HG03469 (cell line): ENCODE measurements around the gene CDC23.
A peak's percentile ranks its signal among the peaks of the same experiment; 100 is the strongest.
"Not testable (repeated sequence)": the region's sequence is repeated elsewhere in the genome, so short reads cannot be mapped to it uniquely, and the experiment has no call there.

Source experiments
- ATAC-seq: cut with Tn5 transposase; IDR thresholded peaks from one replicate; pipeline ENCODE4 v1.9.1; 2021; ENCODE audit warnings: mild to moderate bottlenecking, moderate library complexity, moderate number of reproducible peaks; ENCODE audit not compliant: unreplicated experiment

Gene CDC23

DNA sequence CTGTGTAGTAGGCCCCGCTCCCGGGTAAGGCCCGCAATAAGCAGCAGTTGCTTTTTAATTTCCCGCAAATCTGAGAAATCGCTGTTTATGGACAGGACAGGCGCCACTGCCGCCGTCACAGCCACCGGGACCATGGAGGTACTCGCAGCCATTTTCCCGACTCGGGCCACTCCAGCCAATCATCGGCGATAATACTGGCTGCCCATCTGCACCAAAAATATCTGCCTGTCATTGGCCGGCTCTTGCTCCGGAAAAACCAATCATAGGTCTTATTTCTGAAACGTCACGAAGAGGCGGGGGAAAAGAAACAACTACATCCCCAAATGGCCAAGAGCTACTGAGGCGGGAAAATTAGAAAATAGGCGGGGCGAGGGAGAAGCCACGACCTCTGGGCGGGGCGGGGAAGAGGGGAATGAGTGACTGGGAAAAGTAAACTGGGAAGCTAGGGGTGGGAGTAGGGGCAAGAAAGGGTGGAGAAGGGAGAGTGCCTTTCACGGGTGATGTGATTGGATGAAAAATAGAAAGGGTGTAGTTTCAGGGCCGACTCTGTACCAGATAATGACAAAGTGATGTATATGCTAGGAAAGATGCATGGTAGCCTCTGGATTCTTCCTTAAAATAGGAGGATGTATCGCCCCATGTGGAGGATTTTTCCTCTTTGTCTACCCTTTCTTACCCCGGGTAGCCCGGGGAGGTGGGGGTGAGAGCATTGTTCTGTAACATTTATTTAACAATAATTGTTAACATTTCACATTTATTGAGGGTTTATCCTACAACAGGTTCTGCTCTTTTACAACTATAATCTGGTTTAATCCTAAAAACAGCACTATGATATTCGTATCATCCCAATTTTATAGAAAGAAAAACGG is at the start of gene CDC23:
Gene CDC23, minus strand, starts transcription at position 163 of the 869 bp plus-strand sequence. Its CDS starts 11 bp downstream, at position 152.
- ATAC-seq: peak; percentile 83

GRCh38 chr5:138258704-138259292 is 45.7 kb upstream of the CDC23 start:
- no peak for ATAC-seq

DNA sequence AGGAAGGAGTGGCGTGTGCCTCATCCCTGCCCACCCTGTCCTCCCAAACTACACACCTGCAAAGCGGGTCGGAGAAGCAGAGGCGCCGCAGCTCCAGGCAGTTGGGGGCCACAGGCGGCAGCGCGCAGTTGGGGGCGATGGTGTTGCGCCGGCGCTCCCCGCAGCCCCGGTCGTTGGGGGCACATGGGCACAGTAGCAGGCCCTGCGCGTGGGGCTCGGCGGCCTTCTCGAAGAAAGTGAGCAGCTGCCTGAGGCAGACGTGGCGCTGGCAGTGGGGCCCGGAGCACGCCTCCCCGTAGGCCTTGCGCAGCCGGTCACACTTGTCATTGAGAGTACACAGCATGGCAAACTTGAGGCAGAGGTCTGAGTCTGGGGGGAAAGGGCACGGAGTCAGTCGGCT is 44.5 kb upstream of the CDC23 start:
- ATAC-seq: no peak

GRCh38 chr5:138252944-138253343 is 39.8 kb upstream of the CDC23 start:
- no peak for ATAC-seq

DNA sequence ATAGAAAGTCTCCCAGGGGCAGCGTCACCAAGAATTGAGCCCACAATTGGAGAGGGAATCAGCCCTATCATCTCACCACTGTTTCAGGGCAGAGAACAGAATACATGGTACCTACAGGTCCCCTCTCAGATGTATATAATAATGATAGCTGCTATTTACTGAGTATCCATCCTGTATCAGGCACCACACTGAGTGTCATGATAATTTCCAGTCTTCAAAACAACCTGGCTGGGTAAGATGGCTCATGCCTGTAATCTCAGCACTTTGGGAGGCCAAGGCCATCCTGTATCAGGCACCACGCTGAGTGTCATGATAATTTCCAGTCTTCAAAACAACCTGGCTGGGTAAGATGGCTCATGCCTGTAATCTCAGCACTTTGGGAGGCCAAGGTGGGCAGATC is 34.7 kb upstream of the CDC23 start:
- not testable (repeated sequence) for ATAC-seq

DNA sequence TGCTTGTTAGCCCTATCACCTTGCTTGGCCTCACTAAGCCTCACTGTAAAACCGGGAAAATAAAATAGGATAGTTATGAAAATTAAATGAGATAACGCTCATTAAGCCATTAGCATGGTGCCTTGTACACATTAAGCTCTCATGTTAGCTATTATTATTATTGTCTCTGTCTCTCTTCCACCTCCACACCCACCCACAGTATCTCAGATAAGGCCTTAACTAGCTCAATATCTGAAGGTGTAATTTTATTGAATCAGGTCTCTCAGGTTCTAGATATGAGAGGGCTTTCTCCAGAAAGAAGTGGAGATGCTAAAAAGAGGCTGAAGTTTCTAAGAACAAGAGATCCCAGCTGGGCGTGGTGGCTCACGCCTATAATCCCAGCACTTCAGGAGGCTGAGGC is 33.7 kb upstream of the CDC23 start:
- ATAC-seq: no peak

GRCh38 chr5:138246334-138246733 is 33.2 kb upstream of the CDC23 start:
- no peak for ATAC-seq

- no peak for ATAC-seq
Observed at GRCh38 chr5:138245717-138246116, 32.6 kb upstream of the CDC23 start.

GRCh38 chr5:138243794-138244193 is 30.7 kb upstream of the CDC23 start:
- ATAC-seq: no peak

- ATAC-seq: no peak
Observed at GRCh38 chr5:138241688-138242571, 28.8 kb upstream of the CDC23 start.

DNA sequence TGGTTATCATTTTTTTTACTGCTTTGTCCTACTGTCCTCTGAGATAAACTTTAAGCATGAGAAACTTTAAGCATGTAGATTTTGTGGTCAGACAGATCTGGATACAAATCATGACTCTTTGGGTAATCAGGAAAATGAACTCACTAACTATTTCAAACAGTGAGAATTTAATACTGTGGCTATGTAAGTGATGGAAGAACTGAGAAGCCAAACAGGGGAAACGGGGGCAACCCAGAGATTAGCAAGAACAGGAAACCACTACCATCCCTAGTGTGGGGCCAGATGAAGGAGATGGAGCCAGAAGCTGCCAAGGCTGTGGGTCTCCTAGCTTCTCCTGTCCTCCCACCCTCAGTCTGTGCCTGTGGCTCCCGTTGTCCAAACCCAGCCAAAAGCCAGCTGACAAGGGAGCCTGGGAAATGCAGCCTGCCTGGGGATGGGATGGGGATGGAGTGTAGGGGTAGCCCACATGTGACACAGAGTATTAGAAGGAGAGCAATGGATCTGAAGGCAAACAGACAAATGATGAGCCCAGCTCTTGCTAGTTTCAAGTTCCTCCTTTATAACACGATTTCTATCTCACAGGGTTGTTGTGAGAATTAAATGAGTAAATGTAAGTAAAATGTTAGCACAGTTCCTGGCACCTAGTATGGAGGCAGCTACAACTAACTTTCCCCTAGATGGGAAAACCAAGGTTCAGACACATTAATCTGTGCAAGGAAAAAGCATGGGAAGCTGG is 27.7 kb upstream of the CDC23 start:
- ATAC-seq: no peak

DNA sequence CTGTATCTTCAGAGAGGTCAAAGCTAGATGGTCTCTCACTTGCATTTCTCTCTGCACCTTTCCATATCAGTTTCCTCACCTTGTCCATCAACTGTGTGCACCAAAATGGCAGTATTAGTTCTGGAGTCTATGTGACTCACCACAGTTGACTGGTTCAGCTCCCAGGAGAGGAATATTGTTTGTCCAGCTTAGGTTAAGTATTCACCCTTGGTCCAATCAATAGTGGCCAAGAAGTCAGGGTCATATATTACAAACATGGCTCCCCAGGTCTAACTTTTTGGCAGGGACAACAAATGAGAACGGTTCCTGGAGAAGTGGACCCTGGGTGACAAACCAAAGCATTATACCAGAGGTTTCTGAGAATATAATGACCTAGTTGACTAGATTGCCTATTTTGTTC is 24.9 kb upstream of the CDC23 start:
- no peak for ATAC-seq

- no peak for ATAC-seq
Observed at GRCh38 chr5:138234651-138235050, 21.5 kb upstream of the CDC23 start.

DNA sequence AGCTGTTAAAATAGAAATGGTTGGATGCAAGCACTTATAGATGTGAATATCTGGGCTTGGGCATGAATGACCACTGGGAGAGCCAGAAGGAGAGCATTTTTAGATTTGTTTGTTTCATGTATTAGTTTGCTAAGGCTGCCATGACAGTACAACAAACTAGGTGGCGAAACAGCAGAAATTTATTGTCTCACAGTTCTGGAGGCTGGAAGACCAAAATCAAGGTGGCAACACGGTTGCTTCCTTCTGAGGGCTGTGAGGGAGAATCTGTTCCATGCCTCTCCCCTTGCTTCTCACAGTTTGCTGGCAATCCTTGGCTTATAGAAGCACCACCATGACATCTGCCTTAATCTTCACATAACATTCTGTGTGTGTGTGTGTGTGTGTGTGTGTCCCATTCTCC is 20.2 kb upstream of the CDC23 start:
- ATAC-seq: no peak

DNA sequence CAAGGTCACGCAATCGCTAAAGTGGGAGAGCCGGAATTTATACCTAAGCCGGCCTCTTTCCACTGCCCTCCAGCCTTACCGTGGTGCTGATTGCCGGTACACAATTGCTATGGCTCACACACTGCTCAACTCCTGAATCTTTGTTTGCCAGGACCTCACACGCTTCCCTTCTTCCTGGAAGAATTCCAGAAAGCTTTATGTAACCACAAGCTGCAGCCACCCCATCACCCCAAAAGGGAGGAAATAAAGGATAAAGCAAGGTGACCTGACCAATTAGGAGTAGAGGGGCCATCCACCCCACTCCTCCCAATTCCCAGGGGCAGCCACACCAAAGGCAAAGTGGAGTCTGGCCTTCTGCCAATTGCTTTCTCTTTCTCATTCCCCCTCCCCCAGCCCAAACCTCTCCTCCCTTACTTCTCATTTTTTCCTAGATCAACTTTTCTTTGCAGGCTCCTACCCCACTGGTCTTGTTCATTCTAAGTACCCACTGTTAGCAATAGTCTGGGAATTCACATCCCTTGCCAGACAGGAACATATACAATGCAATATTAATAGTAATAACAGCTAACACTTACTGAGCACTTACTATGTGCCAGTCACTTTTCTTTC is 18.0 kb upstream of the CDC23 start:
- no peak for ATAC-seq

DNA sequence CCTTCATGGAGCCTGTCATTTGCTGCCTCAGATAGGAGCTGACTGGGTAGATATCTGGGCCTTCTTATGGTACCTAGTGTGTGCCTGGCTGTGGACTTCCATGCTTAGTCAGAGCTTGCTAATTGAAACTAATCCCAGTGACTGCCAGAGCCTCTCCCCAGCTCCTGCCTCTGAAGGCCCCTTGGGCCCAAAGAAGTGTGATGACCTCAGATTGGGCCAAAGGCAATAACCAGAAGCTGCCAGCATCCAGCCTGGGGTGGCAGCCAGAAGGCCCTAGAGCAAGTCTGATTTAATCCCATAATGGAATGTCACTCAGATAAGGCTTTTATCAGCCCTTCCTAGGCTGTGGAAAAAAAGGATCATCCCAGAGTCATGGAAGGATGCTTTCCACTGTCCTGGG is 17.1 kb upstream of the CDC23 start:
- ATAC-seq: no peak

- no peak for ATAC-seq
Observed at GRCh38 chr5:138229387-138229786, 16.3 kb upstream of the CDC23 start.

GRCh38 chr5:138226910-138227309 is 13.8 kb upstream of the CDC23 start:
- no peak for ATAC-seq

DNA sequence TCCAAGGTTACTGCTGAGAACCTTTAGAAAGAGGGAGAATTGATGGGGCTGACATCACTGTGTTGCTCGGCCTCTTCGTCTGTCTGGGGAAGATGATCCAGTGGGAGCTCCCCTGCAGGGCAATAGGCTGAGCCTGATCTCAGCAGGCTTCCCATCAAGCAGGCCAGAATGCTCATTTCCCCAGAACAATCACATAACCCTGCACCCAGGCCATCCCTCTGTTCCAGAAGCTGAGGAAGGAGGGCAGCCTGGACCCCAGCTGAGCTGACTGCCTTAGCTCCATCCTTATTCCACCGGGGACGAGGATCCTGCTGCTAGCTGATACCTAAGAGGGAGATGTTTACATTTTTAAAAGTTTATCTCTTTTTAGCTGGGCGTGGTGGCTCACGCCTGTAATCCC is 11.6 kb upstream of the CDC23 start:
- ATAC-seq: no peak

DNA sequence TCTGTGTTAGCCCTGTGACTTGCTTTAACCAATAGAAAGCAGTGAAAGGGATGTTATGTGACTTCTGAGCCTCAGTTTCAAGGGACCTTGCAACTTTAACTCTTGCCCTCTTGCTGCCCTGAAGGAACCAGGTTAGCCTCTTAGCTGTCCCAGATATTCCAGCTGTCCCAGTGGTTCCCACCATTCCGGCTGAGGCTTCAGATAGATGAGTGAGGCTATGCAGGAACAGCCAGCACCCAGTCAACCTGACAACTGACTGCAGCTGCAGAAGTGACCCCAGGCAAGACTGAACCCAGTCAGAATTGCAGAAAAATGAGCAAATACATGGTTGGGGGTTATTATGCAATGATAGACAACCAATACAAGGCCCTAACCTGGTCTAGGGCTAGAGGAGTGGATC is 10.4 kb upstream of the CDC23 start:
- ATAC-seq: no peak
